Stimulated activated CD8-positive, alpha-beta memory T cell treated with anti-CD3 and anti-CD28 coated beads, Interleukin-2, amount 100 ng/mL, for 1 hour (primary cell): ENCODE measurements around the gene MAP1B.

ENCODE experiments used
- DNase-seq, 2 donors: peaks; one replicate each; pipeline ENCODE4 v3.0.0-alpha.2; 2020; ENCODE audit warnings: low read depth in 2 of 2

MAP1B gene

DNA sequence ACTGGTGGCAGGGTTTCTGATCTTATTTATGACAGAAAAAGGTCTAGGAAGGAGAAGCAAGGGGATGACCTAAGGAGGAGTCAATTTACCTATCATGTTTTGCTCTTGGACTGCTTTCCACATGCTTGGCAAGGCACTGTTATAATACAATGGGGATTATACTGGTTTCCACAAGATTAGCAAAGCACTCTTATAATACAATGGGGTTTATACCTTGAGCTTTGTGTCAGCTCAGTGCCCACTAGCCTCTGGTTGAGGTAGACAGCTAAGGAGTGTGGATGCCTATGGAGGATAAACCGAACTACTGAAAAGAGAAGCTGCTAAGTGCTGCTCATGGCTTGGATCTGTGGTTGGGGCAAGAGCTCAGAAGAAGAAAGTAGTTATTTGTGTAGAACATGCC, 144.1 kb downstream of the MAP1B start:
- DNase-seq = no peak

DNA sequence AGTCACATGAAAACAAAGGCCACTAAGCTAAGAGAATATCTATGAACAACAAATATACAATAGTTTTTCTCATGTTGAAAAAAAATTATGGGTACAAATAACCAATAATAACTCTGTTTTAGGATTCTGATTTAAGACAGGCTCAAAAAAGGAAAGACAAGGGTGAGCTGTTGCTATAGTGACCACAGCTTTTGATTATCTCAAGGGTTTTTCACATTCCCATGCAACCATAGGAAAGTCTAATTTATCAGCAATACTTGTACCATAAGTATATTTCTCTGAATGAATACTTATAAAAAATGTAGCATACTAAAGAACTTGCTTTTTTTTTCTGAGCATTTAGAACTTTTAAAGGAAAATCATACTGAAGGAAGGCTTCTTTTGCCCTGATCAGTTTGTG, 144.7 kb downstream of the MAP1B start:
- no peak for DNase-seq

DNA sequence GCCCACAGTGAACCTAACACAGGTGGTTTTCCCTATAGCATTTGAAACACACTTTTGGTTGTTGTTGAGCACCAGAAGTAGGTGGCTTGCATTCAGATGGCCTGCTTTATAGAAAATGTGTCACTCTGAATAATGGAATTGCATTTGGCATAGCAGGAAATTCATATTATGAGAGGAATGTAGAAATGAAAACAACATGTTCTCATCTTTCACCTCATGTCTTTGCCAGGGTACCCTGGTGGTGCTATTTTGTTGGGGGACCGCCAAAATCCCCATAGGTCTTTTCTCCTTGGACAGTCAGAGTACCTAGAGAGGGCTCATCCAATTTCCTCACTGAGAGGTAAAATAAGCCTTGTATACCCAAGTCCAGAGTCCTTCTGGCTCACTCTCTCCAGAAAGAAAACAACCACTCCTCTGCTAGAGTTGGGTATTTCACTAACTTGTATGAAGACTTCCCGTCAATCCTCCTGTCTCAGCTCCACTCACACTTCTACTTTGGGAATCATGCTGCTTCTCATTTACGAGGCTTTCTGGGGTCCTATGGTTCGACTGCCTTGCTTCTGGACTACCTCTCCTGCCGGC, 145.4 kb downstream of the MAP1B start:
- no peak for DNase-seq

DNA sequence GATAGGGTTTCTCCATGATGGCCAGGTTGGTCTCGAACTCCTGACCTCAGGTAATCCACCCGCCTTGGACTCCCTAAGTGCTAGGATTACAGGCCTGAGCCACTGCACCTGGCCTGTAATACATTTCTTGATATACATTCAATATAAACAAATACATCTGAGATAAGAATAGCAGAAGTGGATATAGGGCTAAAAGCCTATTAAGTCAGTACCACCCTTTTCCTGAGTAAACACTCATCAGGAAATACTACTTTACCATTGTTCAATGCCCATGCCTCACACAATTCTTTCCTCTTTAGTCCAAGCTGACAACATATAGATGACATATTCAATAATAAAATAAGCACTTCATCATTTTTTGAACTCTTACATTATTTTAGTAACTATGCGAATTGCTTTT, 148.0 kb downstream of the MAP1B start:
- DNase-seq = no peak

DNA sequence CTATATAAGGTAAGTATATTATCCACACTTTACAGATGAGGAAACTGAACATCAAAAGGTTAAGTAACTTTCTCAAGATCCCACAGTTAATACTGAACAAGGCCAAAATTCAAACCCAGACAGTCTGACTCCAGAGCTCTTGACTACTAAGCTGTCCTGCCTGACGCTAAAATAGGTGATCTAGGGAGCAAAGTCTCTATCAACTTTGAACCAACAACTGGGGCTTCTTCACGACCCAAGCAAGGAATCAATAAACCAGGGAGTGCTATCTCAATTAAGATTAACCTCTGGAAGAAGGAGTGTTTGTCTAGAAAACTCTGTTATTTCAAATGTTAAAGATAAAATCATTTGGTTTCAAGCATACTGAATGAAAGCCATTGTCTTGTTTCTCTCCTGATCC, 148.4 kb downstream of the MAP1B start:
- DNase-seq = no peak

DNA sequence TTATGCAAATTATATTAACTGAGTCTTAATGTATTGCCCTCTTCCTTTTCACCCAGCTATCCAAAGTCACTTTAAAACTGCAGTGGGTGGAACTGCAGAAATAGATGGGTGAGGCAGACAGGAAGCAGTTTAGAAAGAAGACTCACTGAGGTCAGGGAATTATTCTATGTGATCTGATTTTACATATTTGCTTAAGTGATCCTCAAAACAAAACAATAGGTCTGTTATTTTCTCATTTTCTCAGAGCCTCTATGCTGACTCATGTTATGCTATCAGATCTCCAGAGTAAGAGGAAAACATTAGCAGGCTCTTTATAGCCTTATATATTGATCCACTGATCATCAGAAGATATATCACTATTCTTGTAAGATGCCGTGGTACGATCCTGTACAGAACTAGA, 149.3 kb downstream of the MAP1B start:
- DNase-seq = no peak
